H9 (cell line): ENCODE measurements around the gene DGKH. TPM values are rescaled to one million over a fixed set of nuclear protein-coding genes. Genes with fewer than 3 reads are reported as not detected.
"Not testable (repeated sequence)": the region's sequence is repeated elsewhere in the genome, so short reads cannot be mapped to it uniquely, and the experiment has no call there.

Experiments used
- DNase-seq: peaks from one replicate; pipeline ENCODE4 v3.0.0-alpha.2; 2017
- H2AFZ ChIP-seq: one replicate; pipeline ENCODE4 v1.6.1; 2013; ENCODE audit warnings: mild to moderate bottlenecking, low read length, control low read depth, moderate library complexity
- H2AK5ac ChIP-seq: 2 replicates; pipeline ENCODE4 v1.6.1; 2013; ENCODE audit warnings: low read length, control low read depth, mixed read lengths; ENCODE audit not compliant: insufficient read length
- H2BK120ac ChIP-seq: one replicate; pipeline ENCODE4 v1.6.1; 2013; ENCODE audit warnings: low read depth, mild to moderate bottlenecking, low read length, control low read depth, inconsistent platforms; ENCODE audit not compliant: poor library complexity, severe bottlenecking
- H2BK12ac ChIP-seq: 2 replicates; pipeline ENCODE4 v1.6.1; 2013; ENCODE audit warnings: low read length, control low read depth, mixed read lengths, low read depth; ENCODE audit not compliant: insufficient read length
- H2BK15ac ChIP-seq: 2 replicates; pipeline ENCODE4 v1.6.1; 2013; ENCODE audit warnings: low read depth, low read length, control low read depth
- H2BK20ac ChIP-seq: one replicate; pipeline ENCODE4 v1.6.1; 2013; ENCODE audit warnings: low read depth, mild to moderate bottlenecking, low read length, control low read depth, inconsistent platforms; ENCODE audit not compliant: poor library complexity, severe bottlenecking
- H2BK5ac ChIP-seq: 2 replicates; pipeline ENCODE4 v1.6.1; 2013; ENCODE audit warnings: low read length, control low read depth, mixed read lengths; ENCODE audit not compliant: insufficient read length
- H3K14ac ChIP-seq: 2 replicates; pipeline ENCODE4 v1.6.1; 2013; ENCODE audit warnings: low read length, control low read depth; ENCODE audit not compliant: insufficient read depth
- H3K18ac ChIP-seq: 2 replicates; pipeline ENCODE4 v1.6.1; 2013; ENCODE audit warnings: low read depth, mild to moderate bottlenecking, mixed read lengths, low read length, control low read depth; ENCODE audit not compliant: insufficient read length
- H3K23ac ChIP-seq: 2 replicates; pipeline ENCODE4 v1.6.1; 2013; ENCODE audit warnings: low read length, control low read depth, mixed read lengths, low read depth; ENCODE audit not compliant: insufficient read length
- H3K23me2 ChIP-seq: 2 replicates; pipeline ENCODE4 v1.6.1; 2013; ENCODE audit warnings: low read depth, mild to moderate bottlenecking, mixed read lengths, low read length, control low read depth; ENCODE audit not compliant: insufficient read length, poor library complexity, severe bottlenecking
- H3K27ac ChIP-seq: 2 replicates; pipeline ENCODE4 v1.5.1; 2013; ENCODE audit warnings: low read length, control low read depth, mixed read lengths, low read depth; ENCODE audit not compliant: insufficient read length
- H3K27me3 ChIP-seq: 2 replicates; pipeline ENCODE4 v1.6.1; 2013; ENCODE audit warnings: low read length, control low read depth, inconsistent platforms; ENCODE audit not compliant: insufficient read depth
- H3K4ac ChIP-seq: 2 replicates; pipeline ENCODE4 v1.6.1; 2013; ENCODE audit warnings: low read depth, mild to moderate bottlenecking, control low read depth, inconsistent platforms, low read length, moderate library complexity
- H3K4me1 ChIP-seq: 2 replicates; pipeline ENCODE4 v1.6.1; 2013; ENCODE audit warnings: low read length, control low read depth, inconsistent platforms; ENCODE audit not compliant: insufficient read depth
- H3K4me2 ChIP-seq: 2 replicates; pipeline ENCODE4 v1.6.1; 2013; ENCODE audit warnings: low read length, control low read depth, mixed read lengths; ENCODE audit not compliant: insufficient read length, insufficient read depth
- H3K56ac ChIP-seq: 2 replicates; pipeline ENCODE4 v1.6.1; 2013; ENCODE audit warnings: low read depth, mild to moderate bottlenecking, mixed read lengths, low read length, control low read depth; ENCODE audit not compliant: insufficient read length
- H3K79me1 ChIP-seq: 2 replicates; pipeline ENCODE4 v1.6.1; 2013; ENCODE audit warnings: low read depth, mild to moderate bottlenecking, moderate library complexity, low read length, control low read depth, inconsistent platforms; ENCODE audit not compliant: insufficient read depth, poor library complexity, severe bottlenecking
- H3K79me2 ChIP-seq: 2 replicates; pipeline ENCODE4 v1.6.1; 2013; ENCODE audit warnings: low read length, control low read depth, inconsistent platforms; ENCODE audit not compliant: insufficient read depth
- H3K9ac ChIP-seq: 2 replicates; pipeline ENCODE4 v1.6.1; 2013; ENCODE audit warnings: low read length, control low read depth, mixed read lengths; ENCODE audit not compliant: insufficient read length; ENCODE audit errors: extremely low read depth
- H3K9me3 ChIP-seq: one replicate; pipeline ENCODE4 v1.6.1; 2013; ENCODE audit warnings: low read depth, low read length, inconsistent platforms; ENCODE audit not compliant: control insufficient read depth
- H3T11ph ChIP-seq: one replicate; pipeline ENCODE4 v1.6.1; 2013; ENCODE audit warnings: mild to moderate bottlenecking, low read length, control low read depth, inconsistent platforms
- H4K20me1 ChIP-seq: one replicate; pipeline ENCODE4 v1.6.1; 2013; ENCODE audit not compliant: control insufficient read depth, insufficient read length, insufficient read depth
- H4K5ac ChIP-seq: 2 replicates; pipeline ENCODE4 v1.6.1; 2013; ENCODE audit warnings: low read depth, mild to moderate bottlenecking, mixed read lengths, low read length, control low read depth; ENCODE audit not compliant: insufficient read length
- H4K8ac ChIP-seq: replicated peaks from 2 replicates; pipeline ENCODE4 v1.6.1; 2013; ENCODE audit warnings: low read length, control low read depth, mixed read lengths, low read depth; ENCODE audit not compliant: insufficient read length
- H4K91ac ChIP-seq: 2 replicates; pipeline ENCODE4 v1.6.1; 2013; ENCODE audit warnings: low read depth, mild to moderate bottlenecking, moderate library complexity, mixed read lengths, low read length, control low read depth; ENCODE audit not compliant: insufficient read length
- H3K27ac Mint-ChIP-seq, 3 experiments: 2 replicates in 2 of 3; 3 replicates in 1 of 3; pipeline ENCODE4 v1.8.0; 2020 to 2021; ENCODE audit warnings: mixed read lengths in 3 of 3, mild to moderate bottlenecking in 1 of 3, moderate library complexity in 1 of 3
- H3K27me3 Mint-ChIP-seq: 2 replicates; pipeline ENCODE4 v1.8.0; 2021; ENCODE audit warnings: low read depth, mild to moderate bottlenecking, moderate library complexity, mixed read lengths
- H3K36me3 Mint-ChIP-seq, 3 experiments: 2 replicates in 2 of 3; 3 replicates in 1 of 3; pipeline ENCODE4 v1.8.0; 2020 to 2021; ENCODE audit warnings: low read depth in 3 of 3, mixed read lengths in 3 of 3; ENCODE audit not compliant: insufficient read depth in 1 of 3
- H3K4me1 Mint-ChIP-seq, 2 experiments: 2 replicates each; pipeline ENCODE4 v1.8.0; 2020; ENCODE audit warnings: mixed read lengths in 2 of 2
- H3K4me3 Mint-ChIP-seq, 2 experiments: 2 replicates in 1 of 2; 3 replicates in 1 of 2; pipeline ENCODE4 v1.8.0; 2020 to 2021; ENCODE audit warnings: mild to moderate bottlenecking in 2 of 2, mixed read lengths in 2 of 2, moderate library complexity in 1 of 2
- H3K9me3 Mint-ChIP-seq, 2 experiments: 2 replicates in 1 of 2; 3 replicates in 1 of 2; pipeline ENCODE4 v1.8.0; 2020; ENCODE audit warnings: mild to moderate bottlenecking in 2 of 2, mixed read lengths in 2 of 2, moderate library complexity in 1 of 2
- WGBS: extraction: QIAGEN DNeasy Blood & Tissue Kit; methylation state at CpG from one replicate; pipeline ENCODE4 v1.1.7; 2013; ENCODE audit warnings: missing lambda C conversion rate, low lambda C conversion rate, mixed read lengths; ENCODE audit not compliant: insufficient read length; ENCODE audit errors: extremely low coverage; 5-methylcytosine and 5-hydroxymethylcytosine counted together
- total RNA-seq: library from RNA; stranded (reverse); gene quantifications from 2 replicates; pipeline ENCODE4 v1.2.1, GENCODE V29; 2021
- TF ChIP-seq, protein P1 (sequence below): fragments of 200-600 bp; sonication (generic); conservative IDR thresholded peaks from 3 replicates; pipeline ENCODE4 v1.8.0; 2021; ENCODE audit warnings: antibody characterized with exemption, mild to moderate bottlenecking

Gene DGKH
- total RNA-seq, 1 experiment from 2014 or later, result 8.6 TPM

DNA sequence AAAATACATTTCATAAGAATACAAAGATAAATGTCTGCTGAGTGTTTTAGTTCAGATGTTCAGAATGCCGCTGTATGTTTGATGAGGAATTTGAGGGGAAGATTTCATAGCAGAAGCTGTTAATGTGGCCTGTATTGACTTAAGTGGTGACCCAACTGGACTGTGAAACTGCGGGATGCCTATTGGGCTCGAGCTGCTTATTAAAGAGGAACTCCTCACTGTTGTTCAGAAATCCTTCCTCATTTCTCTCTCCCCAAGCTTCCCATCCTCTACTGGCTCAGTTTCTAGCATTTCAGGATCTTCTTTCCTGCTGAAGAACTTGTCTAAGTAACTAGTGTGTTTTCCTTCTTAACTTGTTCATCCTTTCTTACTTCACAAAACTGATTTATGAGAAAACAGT is 20.4 kb downstream of the DGKH start:
- Histone ChIP-seq H3K27me3 (no peaks in the 10 kb centered on the region), H4K5ac (no peak overlapping the region), H3K4ac (no peak overlapping the region), H3K4me1 (no peaks in the 10 kb centered on the region), H4K91ac (no peak overlapping the region), H3K56ac (no peak overlapping the region), H3K9ac (no peak overlapping the region), H3K79me1 (peaks cover 3% of the 10 kb centered on the region), H3K79me2 (no peaks in the 10 kb centered on the region; the same call in 1 of the 2 replicates), H2AK5ac (no peak overlapping the region), H2BK120ac (no peak overlapping the region), H4K20me1 (no peaks in the 10 kb centered on the region), H3K27ac (no peak overlapping the region), H3K23ac (no peak overlapping the region), H2BK12ac (no peak overlapping the region), H2BK20ac (no peak overlapping the region), H2BK15ac (no peak overlapping the region), H3K9me3 (no peaks in the 10 kb centered on the region), H3K23me2 (no peaks in the 10 kb centered on the region), H3T11ph (no peak overlapping the region), H3K18ac (no peak overlapping the region), H2BK5ac (no peak overlapping the region), H2AFZ (no peak overlapping the region), H3K14ac (no peak overlapping the region), H4K8ac (no peak overlapping the region), H3K4me2 (no peak overlapping the region)
- TF ChIP-seq, protein P1, sequence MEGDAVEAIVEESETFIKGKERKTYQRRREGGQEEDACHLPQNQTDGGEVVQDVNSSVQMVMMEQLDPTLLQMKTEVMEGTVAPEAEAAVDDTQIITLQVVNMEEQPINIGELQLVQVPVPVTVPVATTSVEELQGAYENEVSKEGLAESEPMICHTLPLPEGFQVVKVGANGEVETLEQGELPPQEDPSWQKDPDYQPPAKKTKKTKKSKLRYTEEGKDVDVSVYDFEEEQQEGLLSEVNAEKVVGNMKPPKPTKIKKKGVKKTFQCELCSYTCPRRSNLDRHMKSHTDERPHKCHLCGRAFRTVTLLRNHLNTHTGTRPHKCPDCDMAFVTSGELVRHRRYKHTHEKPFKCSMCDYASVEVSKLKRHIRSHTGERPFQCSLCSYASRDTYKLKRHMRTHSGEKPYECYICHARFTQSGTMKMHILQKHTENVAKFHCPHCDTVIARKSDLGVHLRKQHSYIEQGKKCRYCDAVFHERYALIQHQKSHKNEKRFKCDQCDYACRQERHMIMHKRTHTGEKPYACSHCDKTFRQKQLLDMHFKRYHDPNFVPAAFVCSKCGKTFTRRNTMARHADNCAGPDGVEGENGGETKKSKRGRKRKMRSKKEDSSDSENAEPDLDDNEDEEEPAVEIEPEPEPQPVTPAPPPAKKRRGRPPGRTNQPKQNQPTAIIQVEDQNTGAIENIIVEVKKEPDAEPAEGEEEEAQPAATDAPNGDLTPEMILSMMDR, result no peak
- no peak overlapping the region for H3K4me3 Mint-ChIP-seq
- no peak overlapping the region for H3K27ac Mint-ChIP-seq
- no peaks in the 10 kb centered on the region for H3K27me3 Mint-ChIP-seq
- H3K36me3 Mint-ChIP-seq, result peaks cover 3 to 12% (median 8%) of the 10 kb centered on the region in 3 experiments; a peak in 6 of 7 replicates
- peaks cover 6 to 8% of the 10 kb centered on the region in 2 experiments; a peak in 2 of 4 replicates for H3K4me1 Mint-ChIP-seq
- DNase-seq, result no peak
- H3K9me3 Mint-ChIP-seq, result no peaks in the 10 kb centered on the region
- WGBS, result no CpG with 5 or more reads among the region's 3 CpGs

DNA sequence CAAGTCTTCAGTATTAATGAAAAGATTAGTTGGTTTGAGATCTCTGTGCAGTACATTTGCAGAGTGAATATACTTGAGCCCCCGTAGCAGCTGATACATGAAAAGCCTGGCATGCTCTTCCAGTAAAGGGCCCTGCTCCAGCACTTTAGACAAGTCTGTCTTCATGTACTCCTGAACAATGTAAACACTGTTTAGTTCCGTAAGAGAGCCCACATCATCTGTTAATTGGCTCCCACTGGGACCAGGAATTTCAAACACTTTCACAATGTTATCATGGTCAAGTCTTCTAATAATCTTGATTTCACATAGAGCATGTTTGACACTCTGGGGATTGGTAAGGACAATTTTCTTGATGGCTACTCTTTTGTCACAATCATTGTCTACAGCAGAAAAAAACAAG is 22.2 kb downstream of the DGKH start:
- not testable (repeated sequence) for H3K9me3 ChIP-seq, H4K5ac ChIP-seq, H2BK12ac ChIP-seq, H4K91ac ChIP-seq, H3K4me1 Mint-ChIP-seq, H3K79me2 ChIP-seq, H3K27ac ChIP-seq, H3K4me2 ChIP-seq, H3K27ac Mint-ChIP-seq, H3K23ac ChIP-seq, H2AFZ ChIP-seq, H3K27me3 ChIP-seq, H3K14ac ChIP-seq, H3K4me1 ChIP-seq, H2BK5ac ChIP-seq, H3K79me1 ChIP-seq, H2BK20ac ChIP-seq, H2AK5ac ChIP-seq, H2BK15ac ChIP-seq, H3T11ph ChIP-seq, H3K56ac ChIP-seq, H3K18ac ChIP-seq, DNase-seq, H3K9me3 Mint-ChIP-seq, H2BK120ac ChIP-seq, H4K20me1 ChIP-seq, H4K8ac ChIP-seq, H3K4ac ChIP-seq, H3K4me3 Mint-ChIP-seq, H3K23me2 ChIP-seq, H3K9ac ChIP-seq, H3K36me3 Mint-ChIP-seq, H3K27me3 Mint-ChIP-seq
- WGBS, result no CpG with 5 or more reads among the region's 2 CpGs
